IPS-NIHi7 (cell line): ENCODE results near the gene TBL1XR1.

Experiments used
- DNase-seq: peaks from one replicate; pipeline ENCODE4 v3.0.0; 2012; ENCODE audit warnings: mixed read lengths; ENCODE audit errors: extremely low spot score

The TBL1XR1 gene

GRCh38 chr3:177109688-177110330, 87.5 kb downstream of the TBL1XR1 start:
- DNase-seq: no peak

DNA sequence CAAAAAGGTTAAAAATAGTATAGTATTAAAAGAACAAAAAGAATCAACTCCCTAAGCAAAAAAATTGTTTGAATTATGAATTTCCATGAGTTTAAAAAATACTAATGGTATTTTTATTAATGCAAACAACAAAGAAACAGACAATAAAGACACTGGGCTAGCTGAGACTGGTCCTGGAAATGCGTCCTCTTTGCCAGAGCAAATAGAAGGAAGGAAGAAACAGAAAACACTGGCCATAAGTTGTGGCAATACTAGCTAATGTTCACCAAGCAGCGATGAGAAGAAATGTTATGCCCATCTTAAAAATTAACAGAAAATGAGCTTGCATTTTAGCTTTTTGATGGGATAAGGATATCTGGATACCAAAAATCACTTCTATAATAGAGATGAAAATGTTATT, 88.6 kb downstream of the TBL1XR1 start:
- no peak for DNase-seq

DNA sequence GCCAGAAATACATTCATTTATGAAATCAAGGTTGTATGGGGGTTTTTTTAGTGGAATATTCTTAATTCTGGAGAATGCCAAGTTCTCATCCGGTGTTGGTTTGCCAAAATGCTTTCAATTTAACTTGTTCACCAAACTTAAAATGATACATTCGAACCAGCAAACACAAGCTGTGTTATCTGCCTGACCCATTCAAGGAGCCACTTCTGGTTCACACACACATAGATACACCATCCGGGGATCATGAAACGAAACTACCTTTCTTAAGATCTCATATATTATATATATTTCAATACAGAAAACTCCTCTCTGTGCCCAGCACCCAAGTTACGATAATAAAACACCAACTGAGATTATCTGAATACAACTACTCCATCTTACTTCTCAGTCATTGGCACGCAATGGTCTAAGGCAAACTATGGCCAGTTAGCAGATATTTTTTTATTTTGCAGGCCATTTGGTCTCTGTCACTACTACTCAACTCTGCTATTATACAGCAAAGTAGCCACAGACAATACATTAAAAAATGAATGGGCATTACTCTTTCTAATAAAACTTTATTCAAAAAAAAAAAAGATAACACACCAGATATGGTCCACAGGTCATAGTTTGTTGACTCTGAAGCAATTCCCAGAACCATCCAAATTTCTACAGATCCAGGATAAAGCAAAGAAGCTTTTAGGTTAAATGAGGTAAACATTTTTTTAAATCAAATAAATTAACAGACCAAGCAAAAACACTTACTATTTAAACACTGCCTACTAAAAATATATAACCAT, 89.6 kb downstream of the TBL1XR1 start:
- no peak for DNase-seq

DNA sequence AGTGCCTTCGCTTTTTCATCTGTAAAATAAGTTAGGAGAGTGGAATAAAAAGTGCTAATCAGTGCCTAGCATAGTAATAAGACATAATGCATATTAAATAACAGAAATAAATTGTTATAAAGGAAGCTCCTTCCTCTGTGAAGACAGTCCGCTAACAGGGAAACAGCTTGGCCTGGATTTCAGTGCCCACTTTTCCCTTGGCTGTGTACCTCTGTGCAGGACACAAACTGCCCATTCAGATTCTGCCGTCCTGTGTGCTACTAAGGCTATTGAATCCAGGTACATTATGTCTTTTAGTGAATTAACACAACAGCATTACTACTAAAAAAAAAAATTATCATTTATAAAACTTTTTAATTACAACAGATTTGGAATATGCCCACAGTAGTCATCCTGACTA, 90.7 kb downstream of the TBL1XR1 start:
- no peak for DNase-seq

- DNase-seq: no peak
These were observed 91.1 kb downstream of the TBL1XR1 start for GRCh38 chr3:177106184-177106583.

DNA sequence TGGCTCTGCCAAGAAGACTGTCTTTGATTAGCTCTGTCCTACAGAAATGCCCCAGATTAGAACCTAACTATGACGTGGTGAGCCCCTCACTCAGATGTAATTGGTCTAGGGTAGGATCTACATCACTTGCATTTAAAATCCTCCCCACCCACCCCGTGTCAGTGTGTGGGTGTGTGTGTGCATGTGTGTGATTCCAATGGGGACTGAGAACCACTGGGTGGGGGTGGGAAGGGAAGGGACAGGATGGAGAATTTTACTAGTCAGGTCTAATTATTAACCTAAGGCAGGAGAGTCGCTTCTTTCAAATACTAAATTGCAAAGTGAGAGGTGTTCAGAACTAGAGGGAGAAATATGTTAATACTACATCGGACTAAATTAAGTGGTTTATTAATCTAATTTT, 91.7 kb downstream of the TBL1XR1 start:
- DNase-seq: no peak

DNA sequence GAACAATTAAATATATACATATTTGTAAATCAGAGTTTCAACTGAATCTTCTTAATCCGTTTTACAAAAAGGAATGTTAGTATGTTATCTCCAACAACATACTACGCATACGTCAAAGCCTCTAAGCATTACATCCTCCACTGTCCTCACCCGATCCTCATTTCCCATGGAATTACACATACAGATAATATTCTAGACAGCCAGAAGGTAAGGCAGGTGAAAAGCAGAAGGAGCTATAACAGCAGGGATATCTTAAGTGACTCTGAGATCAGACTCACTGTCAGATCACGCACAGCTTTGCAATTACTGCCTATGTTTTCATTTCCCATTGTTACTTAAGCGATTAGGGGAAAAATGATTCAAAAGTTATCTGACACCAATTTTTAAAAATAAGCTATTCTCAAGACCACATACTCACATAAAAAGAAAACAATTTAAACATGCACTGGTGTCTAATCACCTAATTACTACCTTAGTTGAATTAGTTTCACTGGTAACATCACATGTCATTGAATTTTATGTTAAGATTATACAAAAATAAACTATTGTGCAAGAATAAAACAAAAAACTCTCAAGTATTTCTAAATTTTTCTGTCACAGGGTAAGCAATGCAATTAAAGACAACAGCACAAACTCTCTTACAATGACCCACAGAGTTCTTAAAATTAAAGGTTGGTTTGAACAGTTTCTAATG, 92.8 kb downstream of the TBL1XR1 start:
- no peak for DNase-seq

- peak; percentile 16 for DNase-seq
These were observed 94.7 kb downstream of the TBL1XR1 start for GRCh38 chr3:177102553-177102952.

GRCh38 chr3:177098551-177098950, 98.7 kb downstream of the TBL1XR1 start:
- DNase-seq: no peak

DNA sequence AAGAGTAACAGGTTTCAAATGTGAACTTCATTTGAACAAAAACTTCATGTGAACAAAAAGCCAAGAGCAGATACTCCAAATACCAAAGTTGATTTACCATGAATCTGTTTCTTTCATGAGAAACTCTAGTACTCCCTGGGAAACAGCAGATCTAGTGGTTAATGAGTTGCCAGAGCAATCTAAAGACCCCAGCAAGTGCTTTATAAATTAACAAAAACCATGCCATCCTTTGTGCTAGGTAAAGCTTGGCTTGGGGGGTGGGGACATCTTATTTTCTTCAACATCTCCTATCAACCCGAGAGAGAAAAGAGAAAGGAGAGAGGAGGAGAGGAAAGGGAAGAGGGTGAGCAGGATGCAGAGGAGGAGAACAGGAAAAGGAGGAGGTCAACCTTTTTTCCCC, 100.7 kb downstream of the TBL1XR1 start:
- no peak for DNase-seq

DNA sequence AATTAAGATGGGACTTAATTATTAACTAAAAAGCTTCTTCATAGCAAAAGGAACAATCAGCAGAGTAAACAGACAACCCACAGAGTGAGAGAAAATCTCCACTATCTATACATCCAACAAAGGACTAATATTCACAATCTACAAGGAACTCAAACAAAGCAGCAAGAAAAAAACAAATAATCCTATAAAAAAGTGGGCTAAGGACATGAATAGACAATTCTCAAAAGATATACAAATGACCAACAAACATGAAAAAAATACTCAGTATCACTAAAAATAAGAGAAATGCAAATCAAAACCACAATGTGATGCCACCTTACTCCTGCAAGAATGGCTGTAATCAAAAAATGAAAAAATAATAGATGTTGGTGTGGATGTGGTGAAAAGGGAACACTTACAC, 103.3 kb downstream of the TBL1XR1 start:
- no peak for DNase-seq

- no peak for DNase-seq
These were observed 107.4 kb downstream of the TBL1XR1 start for GRCh38 chr3:177089901-177090300.

- DNase-seq: peak; percentile 56
These were observed 108.2 kb downstream of the TBL1XR1 start for GRCh38 chr3:177089110-177089509.

DNA sequence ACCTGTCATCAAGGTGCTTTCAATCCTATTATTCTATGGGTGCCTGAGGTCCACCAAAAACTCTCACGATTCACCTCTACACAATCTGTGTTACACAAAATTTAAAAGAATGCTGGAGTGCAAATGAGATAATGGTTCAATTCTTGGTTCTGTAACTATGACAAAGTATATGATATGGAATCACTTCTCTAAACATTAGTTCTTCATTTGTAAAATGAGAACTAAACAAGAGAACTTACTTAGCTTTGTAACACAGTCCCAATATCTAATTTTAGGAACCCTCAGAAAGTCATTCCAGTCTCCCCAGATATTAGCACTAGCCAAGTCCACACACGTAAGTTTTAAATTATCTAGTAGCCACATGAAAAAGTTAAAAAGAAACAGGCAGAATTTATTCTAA, 111.5 kb downstream of the TBL1XR1 start:
- no peak for DNase-seq

- DNase-seq: no peak
These were observed 112.7 kb downstream of the TBL1XR1 start for GRCh38 chr3:177084616-177085015.

DNA sequence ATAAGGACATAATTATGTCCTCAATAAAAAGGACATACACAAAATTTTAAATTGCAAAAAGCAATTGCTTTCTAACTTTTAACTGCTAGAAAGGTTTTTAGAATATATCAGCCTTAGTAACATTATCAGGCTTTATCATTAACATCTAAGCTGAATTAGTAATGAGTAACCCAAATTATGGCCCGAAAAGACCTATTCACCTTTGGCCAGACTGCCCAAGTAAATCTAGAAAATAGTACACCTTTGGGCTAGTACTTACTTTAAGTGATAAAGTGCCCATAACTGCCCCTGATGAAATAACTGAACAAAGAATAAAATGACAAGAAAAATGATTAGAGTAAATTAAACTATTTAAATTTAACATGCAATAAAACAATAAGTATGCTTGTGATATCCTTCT, 117.2 kb downstream of the TBL1XR1 start:
- no peak for DNase-seq

DNA sequence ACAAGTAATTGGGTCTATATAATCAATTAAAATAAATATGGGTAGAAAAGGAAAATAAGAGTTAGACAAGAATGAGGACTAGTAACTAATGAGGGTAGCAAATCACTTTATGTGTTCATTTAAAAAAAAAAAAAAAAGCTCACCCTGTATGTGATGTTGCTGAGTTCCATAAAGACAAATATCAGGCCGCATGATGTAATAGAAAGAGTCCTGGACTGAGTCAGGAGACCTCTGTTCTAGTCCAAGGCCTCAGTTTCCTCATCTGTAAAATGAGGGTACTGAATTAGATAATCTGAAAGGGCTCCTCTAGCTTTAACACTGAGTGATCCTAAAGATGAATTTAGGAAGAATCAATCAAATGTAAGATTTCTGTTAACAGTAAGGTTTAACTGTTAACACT, 117.6 kb downstream of the TBL1XR1 start:
- no peak for DNase-seq

GRCh38 chr3:177071496-177072156, 125.7 kb downstream of the TBL1XR1 start:
- DNase-seq: no peak

DNA sequence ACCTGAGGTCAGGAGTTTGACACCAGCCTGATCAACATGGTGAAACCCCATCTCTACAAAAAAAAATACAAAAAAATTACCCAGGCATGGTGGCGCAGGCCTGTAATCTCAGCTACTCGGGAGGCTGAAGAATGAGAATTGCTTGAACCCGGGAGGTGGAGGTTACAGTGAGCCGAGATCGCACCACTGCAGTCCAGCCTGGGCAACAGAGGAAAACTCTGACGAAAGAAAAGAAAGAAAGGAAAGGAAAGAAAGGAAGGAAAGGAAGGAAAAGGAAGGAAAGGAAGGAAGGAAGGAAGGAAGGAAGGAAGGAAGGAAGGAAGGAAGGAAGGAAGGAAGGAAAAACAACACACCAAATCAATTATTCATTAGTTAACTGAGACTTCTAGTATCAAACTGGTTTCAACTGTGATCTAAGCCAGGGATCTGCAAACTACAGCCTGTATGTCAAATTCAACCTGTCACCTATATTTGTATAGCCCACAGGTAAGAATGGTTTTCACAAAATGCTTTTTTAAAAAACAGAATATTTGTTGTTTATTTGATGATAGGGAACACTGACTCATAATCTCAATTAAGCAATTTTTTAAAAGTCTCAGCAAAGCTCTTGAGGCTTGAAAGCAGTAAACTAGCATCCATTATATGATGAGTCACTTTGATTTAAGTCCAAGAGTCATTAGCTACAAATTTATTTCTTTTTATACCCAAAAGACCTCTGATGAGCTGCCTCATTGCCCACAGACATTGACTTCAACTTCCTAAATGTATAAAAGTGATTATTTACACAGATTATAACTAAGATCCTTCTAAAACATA, 127.6 kb downstream of the TBL1XR1 start:
- no peak for DNase-seq

DNA sequence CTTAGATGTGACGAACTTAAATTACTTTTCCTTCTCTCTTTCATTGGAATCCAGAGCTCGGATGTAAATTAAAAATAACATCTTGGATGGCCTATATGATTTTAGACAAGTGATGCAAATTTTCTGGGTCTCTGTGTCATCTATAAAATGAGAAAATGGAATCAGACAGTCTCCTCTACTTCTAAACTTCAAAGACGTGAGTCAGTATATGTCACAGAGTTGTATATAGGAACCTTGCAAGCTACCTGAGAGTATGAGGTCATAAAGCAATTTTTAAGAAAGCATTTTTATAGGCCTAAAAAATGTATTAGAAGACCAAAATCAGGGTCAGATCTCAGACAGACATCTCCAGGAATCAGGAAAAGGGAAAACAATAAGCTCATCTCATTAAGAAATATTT, 128.3 kb downstream of the TBL1XR1 start:
- DNase-seq: no peak

GRCh38 chr3:177066068-177066467, 131.2 kb downstream of the TBL1XR1 start:
- no peak for DNase-seq
